DOHH2 (cell line): ENCODE measurements around the gene SULT1E1.

ENCODE experiments used
- CTCF ChIP-seq: fragments of 200-600 bp; sonication (generic); IDR thresholded peaks from one replicate; pipeline ENCODE4 v1.5.1; 2014; ENCODE audit warnings: antibody characterized with exemption, mild to moderate bottlenecking, low read depth, low read length; ENCODE audit not compliant: poor library complexity, severe bottlenecking
- EZH2phosphoT487 ChIP-seq: fragments of 200-600 bp; sonication (generic); IDR thresholded peaks from 2 replicates; pipeline ENCODE4 v1.6.1; 2017; ENCODE audit warnings: borderline replicate concordance, mild to moderate bottlenecking, antibody characterized with exemption, low read length, moderate library complexity, mixed read lengths

GRCh38 chr4:69828828-69829227 is 31.1 kb downstream of the SULT1E1 start:
- TF ChIP-seq CTCF (no peak), EZH2phosphoT487 (no peak)
